HG02571 (cell line): ENCODE measurements around the gene NEK7.
"Not testable (repeated sequence)": the region's sequence is repeated elsewhere in the genome, so short reads cannot be mapped to it uniquely, and the experiment has no call there.

Experiments
- ATAC-seq: cut with Tn5 transposase; IDR thresholded peaks from one replicate; pipeline ENCODE4 v1.9.1; 2021; ENCODE audit warnings: mild to moderate bottlenecking, moderate library complexity; ENCODE audit not compliant: unreplicated experiment

Gene NEK7

GRCh38 chr1:198168227-198168626 lies 11.4 kb downstream of the NEK7 start:
- ATAC-seq, result no peak

- no peak for ATAC-seq
Measured at GRCh38 chr1:198169672-198170071, 12.9 kb downstream of the NEK7 start.

- no peak for ATAC-seq
Measured at GRCh38 chr1:198171667-198172540, 15.1 kb downstream of the NEK7 start.

- no peak for ATAC-seq
Measured at GRCh38 chr1:198173832-198174231, 17.0 kb downstream of the NEK7 start.

GRCh38 chr1:198174297-198174696 lies 17.5 kb downstream of the NEK7 start:
- ATAC-seq, result no peak

- ATAC-seq, result peak; percentile 55
Measured at GRCh38 chr1:198175423-198176170, 18.8 kb downstream of the NEK7 start.

- no peak for ATAC-seq
Measured at GRCh38 chr1:198176179-198176578, 19.4 kb downstream of the NEK7 start.

GRCh38 chr1:198177546-198177945 lies 20.7 kb downstream of the NEK7 start:
- no peak for ATAC-seq

- no peak for ATAC-seq
Measured at GRCh38 chr1:198178615-198179014, 21.8 kb downstream of the NEK7 start.

- no peak for ATAC-seq
Measured at GRCh38 chr1:198179556-198179981, 22.8 kb downstream of the NEK7 start.

- ATAC-seq, result no peak
Measured at GRCh38 chr1:198183605-198184004, 26.8 kb downstream of the NEK7 start.

- ATAC-seq, result no peak
Measured at GRCh38 chr1:198184516-198184915, 27.7 kb downstream of the NEK7 start.

GRCh38 chr1:198185146-198185545 lies 28.3 kb downstream of the NEK7 start:
- ATAC-seq, result no peak

GRCh38 chr1:198185759-198186158 lies 29.0 kb downstream of the NEK7 start:
- peak; percentile 55 for ATAC-seq

GRCh38 chr1:198186916-198187580 lies 30.2 kb downstream of the NEK7 start:
- ATAC-seq, result no peak

GRCh38 chr1:198187973-198188588 lies 31.3 kb downstream of the NEK7 start:
- no peak for ATAC-seq

GRCh38 chr1:198191117-198191516 lies 34.3 kb downstream of the NEK7 start:
- ATAC-seq, result no peak

- not testable (repeated sequence) for ATAC-seq
Measured at GRCh38 chr1:198193871-198194270, 37.1 kb downstream of the NEK7 start.

GRCh38 chr1:198196630-198197029 lies 39.8 kb downstream of the NEK7 start:
- ATAC-seq, result no peak

- no peak for ATAC-seq
Measured at GRCh38 chr1:198197285-198197684, 40.5 kb downstream of the NEK7 start.

- no peak for ATAC-seq
Measured at GRCh38 chr1:198199105-198199504, 42.3 kb downstream of the NEK7 start.
